ENCODE results near the gene PRELID3B. TPM values are rescaled to one million over a fixed set of nuclear protein-coding genes. Genes with fewer than 3 reads are reported as not detected.

PRELID3B gene
- total and polyA plus RNA-seq, 2 of the 8 experiments (the other 6 are each of a cell fraction or from before 2014, with no cell fraction given): 8.1 to 50.5 TPM

DNA sequence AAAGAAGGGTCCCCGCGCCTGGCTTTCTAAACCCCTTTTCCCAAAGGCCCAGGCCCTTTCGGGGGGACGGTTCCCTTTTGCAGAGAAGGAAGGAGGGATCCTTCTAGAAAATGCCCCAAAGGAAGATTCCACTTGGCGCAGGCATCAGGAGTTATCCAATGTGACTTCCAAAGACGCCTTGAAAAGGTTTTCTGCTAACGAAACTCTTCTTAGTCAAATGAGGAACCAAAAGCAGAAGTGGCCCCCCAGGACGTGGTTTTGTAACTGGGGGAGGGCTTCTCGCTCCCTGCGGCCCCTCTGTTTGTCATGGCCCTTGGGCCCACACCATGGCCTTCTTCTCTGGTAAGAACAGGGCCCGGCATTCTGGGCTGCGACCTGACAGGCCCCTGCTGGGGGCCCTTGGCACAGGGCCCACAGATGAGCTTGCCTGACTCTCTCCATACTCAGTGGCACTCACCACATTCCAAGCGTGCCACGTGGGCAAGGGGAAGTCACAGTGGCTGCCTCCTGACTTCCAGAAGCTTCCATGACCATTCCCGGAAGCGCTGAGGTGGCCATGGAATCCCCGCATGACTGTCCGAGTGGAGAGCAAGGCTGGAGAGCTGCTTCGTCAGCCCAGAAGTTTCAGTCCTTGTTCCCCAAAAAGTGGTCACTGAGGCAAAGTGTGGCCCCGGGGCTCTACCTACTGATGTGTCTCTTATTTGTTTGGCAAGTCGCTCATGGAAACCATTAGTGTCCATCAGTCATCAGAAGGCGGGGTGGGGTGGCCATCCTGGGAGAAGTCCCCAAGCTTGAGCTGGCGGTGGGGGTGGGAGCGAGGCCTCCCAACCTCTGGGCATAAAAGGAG lies 34.7 kb downstream of the PRELID3B start:
- Histone ChIP-seq H3K23me2 (ENCODE audit: low read depth, low read length) (peaks cover 2% of the 10 kb centered on the region; the same call in 1 of the 2 replicates), H3K4ac (replicated peaks; ENCODE audit: insufficient read length, low read depth, low read length) (no peak overlapping the region), H2BK15ac (ENCODE audit: low read length) (peak overlapping the region; percentile 12; the same call in 1 of the 2 replicates), H2BK5ac (ENCODE audit: low read depth, low read length) (no peak overlapping the region), H3K14ac (ENCODE audit: insufficient read length) (no peak overlapping the region), H4K8ac (ENCODE audit: extremely low read depth, insufficient read depth, low read length) (peak overlapping the region; percentile 18; the same call in 1 of the 2 replicates), H2BK120ac (replicated peaks; ENCODE audit: low read depth, low read length) (no peak overlapping the region), H3K36me3 (ENCODE audit: control insufficient read depth in 2 of 4, insufficient read depth in 4 of 4, low read length in 3 of 4) (no peaks in the 10 kb centered on the region), H4K91ac (replicated peaks; ENCODE audit: insufficient read length, low read length) (no peak overlapping the region), H2BK12ac (ENCODE audit: low read depth, low read length) (peak overlapping the region; percentile 30), H3K18ac (ENCODE audit: extremely low read depth, low read length) (no peak overlapping the region), H3K27ac (ENCODE audit: low read depth, low read length) (no peak overlapping the region), H3K27me3 (replicated peaks in 1 of 4; ENCODE audit: control insufficient read depth in 3 of 4, extremely low read depth in 1 of 4, insufficient read depth in 3 of 4, low read length in 3 of 4) (peaks cover 0 to 12% (median 5%) of the 10 kb centered on the region in 4 experiments; a peak in 3 of 7 replicates), H4K20me1 (replicated peaks in 1 of 2; ENCODE audit: control insufficient read depth in 1 of 2, insufficient read depth in 2 of 2, low read length in 2 of 2) (peaks cover 0 to 4% of the 10 kb centered on the region in 2 experiments), H2AFZ (ENCODE audit: low read length) (no peak overlapping the region), H3K4me1 (replicated peaks in 1 of 4; ENCODE audit: control insufficient read depth in 3 of 4, insufficient read depth in 4 of 4, low read length in 3 of 4) (peaks cover 0 to 8% (median 7%) of the 10 kb centered on the region in 4 experiments; a peak in 3 of 7 replicates), H4K5ac (ENCODE audit: insufficient read length, low read depth, low read length) (no peak overlapping the region), H3K9ac (replicated peaks in 1 of 4; ENCODE audit: extremely low read depth in 1 of 4, low read depth in 3 of 4, low read length in 3 of 4) (no peak overlapping the region; a peak in 1 of 7 replicates), H2BK20ac (ENCODE audit: low read length) (no peak overlapping the region), H3K9me3 (ENCODE audit: insufficient read depth in 2 of 2, low read depth in 1 of 2, low read length in 1 of 2) (no peaks in the 10 kb centered on the region), H2AK5ac (ENCODE audit: low read depth, low read length) (no peak overlapping the region), H3K79me2 (ENCODE audit: control insufficient read depth in 1 of 2, insufficient read depth in 2 of 2, low read length in 2 of 2) (no peaks in the 10 kb centered on the region), H3K56ac (replicated peaks; ENCODE audit: insufficient read length, low read depth, low read length) (no peak overlapping the region), H3K4me3 (ENCODE audit: extremely low read depth in 1 of 4, insufficient read depth in 2 of 4, low read depth in 3 of 4, low read length in 4 of 4) (peak overlapping the region; percentile 51 to 65 (median 56); a peak in 7 of 8 replicates), H3K4me2 (ENCODE audit: insufficient read depth in 1 of 2, low read depth in 2 of 2, low read length in 2 of 2) (peak overlapping the region; percentile 48 to 90), H3K23ac (ENCODE audit: insufficient read length) (no peak overlapping the region), H3K79me1 (ENCODE audit: low read depth, low read length) (no peaks in the 10 kb centered on the region)
- ChIA-PET POLR2A (ENCODE audit: partially characterized antibody) (interaction anchor here (1.0 to 1.9 kb wide), 6 partner anchors 8 to 26 kb away, joined by 3 to 6 read pairs (median 3); partner anchors contain the start of gene NELFCD), CTCF (ENCODE audit: partially characterized antibody) (interaction anchor here (0.5 to 1.4 kb wide), 4 partner anchors 24 to 449 kb away, joined by 3 to 8 read pairs (median 4); partner anchors contain the start of genes ATP5F1E and NELFCD)
- FAIRE-seq (no peak), DNase-seq (ENCODE audit: low read depth in 1 of 2, low spot score in 2 of 2) (no peak)
- 87% methylated on average over 22 of the region's 24 CpGs; no CpG with 5 or more reads in 1 of the 2 experiments for WGBS, 2 experiments (ENCODE audit: extremely low coverage in 1 of 2, insufficient coverage in 1 of 2, insufficient read length in 1 of 2, insufficient replicate concordance in 2 of 2, low coverage in 1 of 2, low lambda C conversion rate in 2 of 2, missing lambda C conversion rate in 1 of 2)
- no peak for TF ChIP-seq PHF8 (conservative IDR thresholded peaks at IDR 0.05; ENCODE audit: low read depth, low read length)
- TF ChIP-seq POU5F1 (IDR thresholded peaks at IDR 0.05; ENCODE audit: low read depth, low read length): no peak
- TF ChIP-seq SIN3A (conservative IDR thresholded peaks at IDR 0.05 in 1 of 2, IDR thresholded peaks at IDR 0.05 in 1 of 2; ENCODE audit: low read depth in 1 of 2, low read length in 2 of 2): no peak
- no peak for TF ChIP-seq TAF7 (optimal IDR thresholded peaks at IDR 0.05; ENCODE audit: borderline replicate concordance, low read depth, low read length)
- TF ChIP-seq RBBP5 (IDR thresholded peaks at IDR 0.05; ENCODE audit: borderline replicate concordance, low read depth, low read length): no peak
- no peak for TF ChIP-seq KDM4A (IDR thresholded peaks at IDR 0.05; ENCODE audit: low read depth, low read length, severe bottlenecking)
- TF ChIP-seq RNF2 (IDR thresholded peaks at IDR 0.05; ENCODE audit: borderline replicate concordance, low read depth, low read length, missing control alignments, poor library complexity, severe bottlenecking): no peak
